COLO668 (cell line): ENCODE measurements around the gene EYS.
"Not testable (repeated sequence)": the region's sequence is repeated elsewhere in the genome, so short reads cannot be mapped to it uniquely, and the experiment has no call there.

Experiments
- DNase-seq: peaks from one replicate; lab custom pipeline; 2025; ENCODE audit not compliant: unreplicated experiment; lab: John Stamatoyannopoulos, UW

Gene EYS

DNA sequence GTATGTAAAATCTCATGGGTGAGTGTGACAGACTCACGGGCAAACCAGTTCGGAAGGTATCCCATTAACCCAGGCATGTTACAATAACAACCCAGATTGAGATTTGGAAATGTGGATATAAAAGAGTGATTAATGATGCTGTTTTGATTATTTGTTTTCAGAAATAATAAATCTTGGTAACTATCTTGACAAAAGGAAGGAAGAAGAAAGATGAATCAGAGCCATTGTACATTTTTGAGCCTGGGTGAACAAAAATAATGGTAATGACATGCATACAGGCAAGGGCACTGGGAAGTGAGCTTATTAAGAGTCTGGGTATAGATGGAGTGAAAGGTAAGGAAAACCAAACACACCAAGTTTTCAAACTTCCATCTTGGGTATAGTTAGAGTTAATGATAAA is 1209.4 kb downstream of the EYS start:
- no peak for DNase-seq

DNA sequence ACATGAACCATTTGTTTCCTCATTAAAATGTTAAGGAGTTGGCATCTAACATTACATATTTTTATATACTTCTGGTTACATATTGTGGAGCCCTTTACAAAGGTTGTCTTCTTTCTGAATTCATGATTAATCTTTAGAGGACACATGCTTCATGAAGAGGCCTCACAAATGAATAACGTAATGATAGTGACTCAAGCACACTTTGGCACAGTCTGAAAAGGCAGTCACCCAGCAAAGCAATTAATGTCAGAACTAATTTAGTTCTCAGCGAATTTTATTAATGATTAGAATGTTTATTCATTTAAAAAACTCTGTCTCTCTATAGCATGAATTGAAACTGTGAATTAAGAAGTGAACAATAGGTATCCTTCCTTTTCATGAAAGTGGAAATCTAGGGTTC is 1217.3 kb downstream of the EYS start:
- no peak for DNase-seq

DNA sequence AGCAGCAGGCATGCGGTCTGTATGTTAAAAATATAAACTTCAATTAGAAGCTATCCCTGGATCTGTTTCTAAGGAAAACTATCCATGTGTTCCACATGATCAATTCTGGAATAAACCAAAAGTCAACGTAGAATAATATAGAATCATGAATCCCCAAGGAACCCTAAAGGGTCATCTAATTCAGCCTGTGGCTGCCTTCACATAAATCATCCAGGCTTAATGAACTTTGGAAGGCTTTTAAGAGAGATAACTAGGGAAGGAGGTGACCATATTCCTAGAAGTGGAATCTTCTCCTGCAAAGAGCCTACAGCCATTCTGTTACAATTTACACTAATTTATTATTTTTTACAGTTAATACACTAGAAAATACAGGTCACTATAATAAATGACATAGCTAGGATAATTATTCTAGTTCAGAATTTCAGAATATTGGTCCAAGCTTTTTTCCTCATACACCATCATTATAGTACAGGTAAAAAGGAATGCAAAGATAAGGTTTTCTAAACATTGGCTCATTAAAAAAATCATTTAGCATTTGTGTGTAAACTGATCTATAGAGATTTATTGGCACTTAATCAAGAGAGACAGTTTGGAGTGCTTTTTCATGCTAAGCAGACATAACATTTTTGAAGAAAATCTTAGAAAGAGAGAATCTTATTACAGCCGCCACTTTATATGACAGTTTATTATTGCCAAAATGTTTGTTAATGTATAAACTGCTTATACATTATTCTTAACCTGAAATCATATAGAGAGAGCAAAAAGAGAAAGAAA is 1220.3 kb downstream of the EYS start:
- no peak for DNase-seq

DNA sequence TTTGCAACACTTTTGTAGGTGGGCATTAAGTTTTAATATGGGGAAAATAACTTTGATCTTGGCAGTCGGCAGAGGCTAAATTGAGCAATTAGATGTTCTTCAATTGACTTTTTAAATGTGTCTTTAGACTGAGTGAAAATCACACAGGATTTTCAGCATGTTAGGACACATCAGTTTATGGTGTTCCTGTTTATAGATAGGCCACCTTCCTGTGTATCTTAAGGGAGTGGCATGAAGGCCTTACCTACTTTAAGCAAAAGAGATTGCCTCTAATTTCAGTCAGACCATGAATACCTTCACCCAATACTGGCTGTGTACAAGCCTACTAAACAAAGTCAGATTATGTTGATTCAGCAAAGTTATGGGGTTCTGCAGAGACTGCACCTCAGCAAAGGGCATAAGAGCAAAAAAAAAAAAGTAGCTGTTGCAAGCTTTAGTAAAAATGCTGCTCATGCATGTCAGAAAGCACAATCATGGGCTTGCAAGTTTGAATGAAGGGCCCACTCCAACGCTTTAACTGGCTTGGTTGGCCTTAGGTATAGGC is 1223.0 kb downstream of the EYS start:
- DNase-seq = no peak

DNA sequence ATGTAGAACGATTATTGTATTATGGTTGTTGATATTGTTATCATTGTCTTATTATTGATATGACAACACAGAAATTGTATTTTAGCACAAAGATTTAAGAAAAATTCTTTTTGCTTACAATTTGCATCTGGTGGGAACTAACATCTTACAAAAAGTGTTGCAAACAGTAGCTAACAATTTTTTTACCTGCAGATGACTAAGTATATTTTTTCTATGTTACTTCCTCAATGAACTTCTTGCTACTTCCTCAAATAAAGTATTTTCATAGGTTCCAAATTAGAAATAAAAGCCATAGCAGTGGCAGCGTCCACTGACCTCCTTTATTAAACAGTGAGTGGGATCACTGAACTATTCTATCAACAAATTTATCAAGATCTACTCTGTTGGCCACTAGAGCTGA is 1224.4 kb downstream of the EYS start:
- DNase-seq = no peak

DNA sequence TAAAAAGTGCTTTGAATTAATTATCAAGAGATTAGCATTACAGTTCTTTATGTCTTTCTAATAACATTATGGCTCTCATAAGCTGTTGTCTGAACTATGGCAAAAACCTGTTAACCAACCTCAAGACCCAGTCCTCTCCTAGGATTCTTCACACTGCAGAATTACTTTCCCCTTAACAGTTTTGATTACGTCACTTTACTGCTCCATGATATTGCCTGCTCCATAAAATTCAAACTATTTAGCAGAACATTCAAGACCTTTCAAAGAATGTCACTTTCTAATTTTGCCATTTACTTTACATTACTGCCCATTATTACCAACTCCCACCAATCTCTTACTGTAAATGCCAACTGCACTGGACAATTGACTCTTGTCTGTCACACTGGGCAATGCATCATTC is 1227.9 kb downstream of the EYS start:
- no peak for DNase-seq

- DNase-seq = no peak
Measured at GRCh38 chr6:64477391-64477790, 1229.6 kb downstream of the EYS start.

DNA sequence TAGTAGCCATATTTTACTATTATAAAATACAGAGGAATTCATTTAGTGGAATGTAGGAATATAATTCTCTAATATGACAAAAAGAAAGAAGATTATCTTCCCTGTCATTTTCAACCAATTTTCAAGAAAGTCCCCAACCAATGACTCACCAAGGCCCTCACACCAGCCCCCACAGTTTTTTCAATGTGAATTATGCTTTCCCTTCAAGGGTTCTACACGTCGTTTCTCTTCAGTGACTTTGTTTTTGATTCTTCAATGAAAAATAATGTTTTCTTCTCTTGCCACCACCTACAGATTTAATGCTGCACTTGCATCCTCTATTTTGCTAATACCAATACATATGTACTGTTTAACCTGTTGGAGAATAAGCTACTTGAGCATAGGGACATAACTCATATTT is 1230.1 kb downstream of the EYS start:
- no peak for DNase-seq

DNA sequence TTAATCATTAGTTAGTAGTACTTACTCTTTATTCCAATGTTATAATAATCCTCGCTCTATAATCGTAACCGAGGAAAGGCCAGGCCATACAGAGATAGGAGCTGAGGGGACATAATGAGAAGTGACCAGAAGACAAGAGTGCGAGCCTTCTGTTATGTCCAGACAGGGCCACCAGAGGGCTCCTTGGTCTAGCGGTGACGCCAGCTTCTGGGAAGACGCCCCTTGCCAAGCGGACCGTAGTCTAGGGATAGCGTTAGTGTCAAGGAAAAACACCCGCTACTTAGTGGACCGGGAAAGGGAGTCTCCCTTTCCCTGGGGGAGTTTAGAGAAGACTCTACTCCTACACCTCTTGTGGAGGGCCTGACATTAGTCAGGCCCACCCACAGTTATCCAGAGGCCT is 1237.6 kb downstream of the EYS start:
- DNase-seq = not testable (repeated sequence)

- no peak for DNase-seq
Measured at GRCh38 chr6:64467656-64468055, 1239.4 kb downstream of the EYS start.

DNA sequence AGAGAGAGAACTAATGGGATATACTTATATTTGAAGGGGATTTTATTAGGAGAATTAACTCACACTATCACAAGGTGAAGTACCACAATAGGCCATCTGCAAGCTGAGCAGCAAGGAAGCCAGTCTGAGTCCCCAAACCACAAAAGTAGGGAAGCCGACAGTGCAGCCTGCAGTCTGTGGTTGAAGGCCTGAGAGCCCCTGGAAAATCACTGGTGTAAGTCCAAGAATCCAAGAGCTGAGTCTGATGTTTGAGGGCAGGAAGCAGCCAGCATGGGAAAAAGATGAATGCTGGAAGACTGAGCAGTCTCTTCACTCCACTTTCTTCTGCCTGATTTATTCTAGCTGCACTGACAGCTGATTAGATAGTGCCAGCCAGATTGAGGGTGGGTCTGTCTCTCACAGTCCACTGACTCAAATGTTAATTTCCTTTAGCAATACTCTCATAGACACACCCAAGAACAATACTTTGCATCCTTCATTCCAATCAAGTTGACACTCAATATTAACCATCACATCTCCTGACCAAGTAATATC is 1247.5 kb downstream of the EYS start:
- DNase-seq = no peak

GRCh38 chr6:64448101-64448500 is 1258.9 kb downstream of the EYS start:
- DNase-seq = not testable (repeated sequence)

GRCh38 chr6:64445038-64445437 is 1262.0 kb downstream of the EYS start:
- no peak for DNase-seq

DNA sequence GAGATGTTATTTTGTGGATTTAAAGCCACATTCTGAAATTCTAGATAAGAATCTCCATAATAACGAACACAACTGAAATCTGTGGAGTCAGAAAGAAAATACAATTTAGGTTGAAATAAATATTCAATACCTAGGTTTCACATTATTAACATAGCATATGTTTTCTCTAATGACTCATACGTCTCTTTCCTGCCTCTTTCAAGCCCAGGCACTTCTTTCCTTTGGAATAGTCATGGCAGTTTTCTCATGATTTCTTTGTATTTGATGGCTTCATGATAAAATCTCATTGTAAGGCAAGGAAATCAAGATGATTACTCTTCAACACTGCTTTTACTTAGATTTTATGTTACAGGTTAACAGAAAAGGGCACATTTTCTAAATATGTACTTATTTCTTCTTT is 1267.8 kb downstream of the EYS start:
- no peak for DNase-seq

DNA sequence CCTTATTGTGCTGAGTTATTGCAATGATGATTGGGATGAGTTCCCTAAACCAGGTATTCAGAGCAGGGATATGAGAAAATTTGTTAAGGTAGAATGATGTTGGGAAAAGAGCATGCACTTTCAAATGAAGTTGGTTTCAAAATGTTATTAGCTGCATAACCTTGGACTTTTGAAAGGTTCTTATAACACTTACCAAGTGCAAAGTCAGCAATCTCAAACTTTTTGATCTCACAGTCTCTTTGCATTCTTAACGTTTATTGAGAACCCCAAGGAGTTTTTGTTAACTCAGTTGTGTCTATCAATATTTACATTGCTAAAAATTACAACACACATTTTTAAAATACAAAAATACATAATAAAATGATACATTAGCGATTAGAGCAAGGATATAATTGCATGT is 1269.0 kb downstream of the EYS start:
- DNase-seq = no peak

- no peak for DNase-seq
Measured at GRCh38 chr6:64429926-64430325, 1277.1 kb downstream of the EYS start.

GRCh38 chr6:64428186-64428585 is 1278.8 kb downstream of the EYS start:
- DNase-seq = no peak

- DNase-seq = no peak
Measured at GRCh38 chr6:64415926-64416325, 1291.1 kb downstream of the EYS start.

DNA sequence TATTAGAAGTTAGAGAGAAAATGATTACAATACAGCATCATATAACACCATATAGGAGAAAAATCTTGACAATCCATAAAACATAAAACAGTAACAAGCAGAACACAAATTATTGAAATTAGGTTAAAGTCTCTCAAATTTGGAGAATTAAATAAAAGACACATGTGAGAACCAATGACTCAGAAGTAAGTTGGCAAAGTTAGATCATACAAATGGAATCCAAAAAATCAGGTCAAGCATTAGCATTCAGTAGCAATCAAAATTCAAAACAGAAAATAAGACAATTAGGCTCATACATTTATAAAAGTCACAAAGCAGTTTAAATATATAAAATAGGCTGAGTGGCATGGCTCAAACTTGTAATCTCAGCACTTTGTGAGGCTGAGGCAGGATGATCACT is 1295.8 kb downstream of the EYS start:
- DNase-seq = no peak

DNA sequence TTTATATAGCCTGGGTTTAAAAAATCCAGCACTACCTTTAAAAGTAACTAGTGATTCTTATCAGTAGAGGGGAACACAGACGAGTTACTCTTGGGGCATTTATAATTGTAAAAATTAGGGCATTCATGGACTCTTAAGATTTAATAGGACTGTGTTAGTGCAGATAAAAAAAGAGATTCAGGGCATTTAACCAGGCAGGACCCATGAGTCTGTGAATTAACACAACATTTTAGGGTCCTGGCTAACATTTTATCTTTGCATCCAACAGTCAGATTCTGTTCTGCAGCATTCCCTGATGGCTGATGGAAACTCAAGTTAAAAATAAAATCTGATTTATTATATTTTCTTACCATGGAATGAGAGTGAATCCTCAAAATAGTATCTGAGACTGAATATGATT is 1297.1 kb downstream of the EYS start:
- no peak for DNase-seq

GRCh38 chr6:64404396-64404795 is 1302.6 kb downstream of the EYS start:
- no peak for DNase-seq

- DNase-seq = no peak
Measured at GRCh38 chr6:64383277-64383676, 1323.7 kb downstream of the EYS start.

GRCh38 chr6:64376394-64376793 is 1330.6 kb downstream of the EYS start:
- DNase-seq = no peak
